Ovary (tissue), 3 donors: ENCODE data around the gene RILPL2.

Experiments
- CTCF ChIP-seq, 3 donors: fragments of 450-650 bp in 2 of 3; fragments of 200-600 bp in 1 of 3; IDR thresholded peaks; one replicate each; pipeline versions ENCODE4 v1.5.1 to v1.8.0; 2016 to 2022; ENCODE audit warnings: antibody characterized with exemption in 3 of 3, mild to moderate bottlenecking in 1 of 3
- EP300 ChIP-seq: sonication (generic); formaldehyde crosslinking; IDR thresholded peaks from one replicate; pipeline ENCODE4 v1.6.1; 2017; ENCODE audit warnings: antibody characterized with exemption
- POLR2A ChIP-seq: fragments of 450-650 bp; IDR thresholded peaks from one replicate; pipeline ENCODE4 v1.6.1; 2017; ENCODE audit warnings: antibody characterized with exemption, mild to moderate bottlenecking, moderate library complexity
- donor health status: DM: no; HTN: no; CAD: no.

- no peak for TF ChIP-seq CTCF (IDR thresholded peaks at IDR 0.05)
- no peak for TF ChIP-seq EP300
- TF ChIP-seq POLR2A, result no peak
These were observed 31.9 kb downstream of the RILPL2 start for GRCh38 chr12:123404581-123404980.
